K562 (cell line): ENCODE data around the gene MUSTN1. TPM values are rescaled to one million over a fixed set of nuclear protein-coding genes. Genes with fewer than 3 reads are reported as not detected.

Experiments used
- ATAC-seq: fragments of 200-7000 bp; cut with Tn5 transposase; 3 replicates; pipeline ENCODE4 v1.9.1; 2020; ENCODE audit warnings: moderate library complexity
- BruUV-seq: library from RNA; stranded (reverse); fragments of 400-500 nt; replicated peaks from 2 replicates; lab custom pipeline; 2021; lab: Mats Ljungman, UMichigan
- CTCF ChIA-PET: fragments of 300-600 bp; formaldehyde crosslinking; extraction: SDS; loops from one replicate; lab custom pipeline; 2021; ENCODE audit warnings: low intra/inter-chr PET ratio; lab: Yijun Ruan, JAX
- POLR2A ChIA-PET: fragments of 300-600, 350-650 bp; sonication (Branson Sonifier 250); formaldehyde crosslinking; extraction: SDS; loops from one replicate; lab custom pipeline; 2021; ENCODE audit warnings: antibody characterized with exemption, inconsistent platforms; lab: Yijun Ruan, JAX
- DNase-seq, 4 experiments: peaks; one replicate each; pipeline versions ENCODE4 v3.0.0 to v3.0.0-alpha.2; 2011 to 2018; ENCODE audit warnings: low spot score in 3 of 4, mixed read lengths in 3 of 4; ENCODE audit errors: extremely low read depth in 1 of 4
- FAIRE-seq: peaks from 2 replicates; lab custom pipeline; 2011; peaks lifted over from hg19 to GRCh38; lab: Jason Lieb, UNC
- H2AFZ ChIP-seq: 2 replicates; pipeline ENCODE4 v1.6.0; 2011; ENCODE audit warnings: low read depth, low read length, control low read depth, inconsistent platforms
- H3K27ac ChIP-seq: fragments of 200-600 bp; 3 replicates; pipeline ENCODE4 v1.8.0; 2011; ENCODE audit warnings: low read depth, mild to moderate bottlenecking, control low read depth, inconsistent platforms, low read length, moderate library complexity, mixed read lengths; ENCODE audit errors: extremely low read depth
- H3K27me3 ChIP-seq, 2 experiments: fragments of 300-600 bp in 1 of 2; 2 replicates in 1 of 2; 3 replicates in 1 of 2; pipeline versions ENCODE4 v1.6.0 to v1.8.0; 2011; ENCODE audit warnings: inconsistent platforms in 2 of 2, low read length in 2 of 2, mild to moderate bottlenecking in 1 of 2, mixed read lengths in 1 of 2, moderate library complexity in 1 of 2; ENCODE audit not compliant: control insufficient read depth in 2 of 2, insufficient read depth in 2 of 2
- H3K36me3 ChIP-seq: fragments of 300-600 bp; 3 replicates; pipeline ENCODE4 v1.8.0; 2011; ENCODE audit warnings: mild to moderate bottlenecking, low read length, inconsistent platforms; ENCODE audit not compliant: control insufficient read depth, insufficient read depth
- H3K4me1 ChIP-seq, 2 experiments: fragments of 200-600 bp in 1 of 2; replicated peaks in 1 of 2; 2 replicates in 1 of 2; 3 replicates in 1 of 2; pipeline versions ENCODE4 v1.5.1 to v1.8.0; 2011; ENCODE audit warnings: inconsistent platforms in 2 of 2, low read length in 2 of 2, mild to moderate bottlenecking in 1 of 2, mixed read lengths in 1 of 2, moderate library complexity in 1 of 2; ENCODE audit not compliant: control insufficient read depth in 2 of 2, insufficient read depth in 2 of 2
- H3K4me2 ChIP-seq: 2 replicates; pipeline ENCODE4 v1.6.1; 2011; ENCODE audit warnings: low read length, control low read depth, inconsistent platforms, mixed read lengths; ENCODE audit not compliant: insufficient read depth
- H3K4me3 ChIP-seq: fragments of 200-600 bp; sonication (generic), shearing (Covaris generic); 2 replicates; pipeline ENCODE4 v1.5.1; 2016; ENCODE audit warnings: control low read depth, inconsistent platforms
- H3K79me2 ChIP-seq: fragments of 200-600 bp; 3 replicates; pipeline ENCODE4 v1.8.0; 2011; ENCODE audit warnings: low read length, inconsistent platforms; ENCODE audit not compliant: control insufficient read depth, insufficient read depth
- H3K9ac ChIP-seq, 2 experiments: 2 replicates each; pipeline versions ENCODE4 v1.6.0 to v1.6.1; 2011; ENCODE audit warnings: low read depth in 2 of 2, low read length in 2 of 2, control low read depth in 1 of 2, inconsistent platforms in 1 of 2, mild to moderate bottlenecking in 1 of 2, mixed read lengths in 1 of 2; ENCODE audit not compliant: insufficient read depth in 1 of 2
- H3K9me1 ChIP-seq: one replicate; pipeline ENCODE4 v1.6.0; 2011; ENCODE audit warnings: inconsistent platforms, mild to moderate bottlenecking, low read length, moderate library complexity; ENCODE audit not compliant: control insufficient read depth, insufficient read depth
- H3K9me3 ChIP-seq: replicated peaks from 2 replicates; pipeline ENCODE4 v1.5.1; 2011; ENCODE audit warnings: low read depth, low read length, inconsistent platforms; ENCODE audit not compliant: control insufficient read depth, insufficient read depth
- H4K20me1 ChIP-seq: replicated peaks from 2 replicates; pipeline ENCODE4 v1.6.1; 2011; ENCODE audit warnings: low read length, inconsistent platforms, mixed read lengths; ENCODE audit not compliant: control insufficient read depth, insufficient read depth
- GTF3C2 ChIP-seq: IDR thresholded peaks from 3 replicates; pipeline ENCODE4 v1.6.1; 2011; ENCODE audit warnings: borderline replicate concordance, mild to moderate bottlenecking, moderate library complexity; ENCODE audit not compliant: insufficient read length; ENCODE audit errors: extremely low read depth
- THRAP3 ChIP-seq: fragments of 450-650 bp; IDR thresholded peaks from 2 replicates; pipeline ENCODE4 v1.6.1; 2016; ENCODE audit warnings: mild to moderate bottlenecking, inconsistent platforms, borderline replicate concordance
- ZFPM2 ChIP-seq: fragments of 250-450 bp; sonication (Bioruptor Pico); IDR thresholded peaks from 2 replicates; pipeline ENCODE4 v1.5.1; 2022; ENCODE audit warnings: mild to moderate bottlenecking
- ZKSCAN3 ChIP-seq: fragments of 250-450 bp; sonication (Bioruptor Pico); IDR thresholded peaks from 2 replicates; pipeline ENCODE4 v1.4.0; 2020
- WGBS: fragments of 100-300 bp; shearing (Covaris generic); methylation state at CpG from one replicate; pipeline ENCODE4 v1.1.6; 2016; ENCODE audit warnings: low coverage, mixed read lengths; ENCODE audit not compliant: insufficient coverage; ENCODE audit errors: missing lambda C conversion rate; 5-methylcytosine and 5-hydroxymethylcytosine counted together
- in situ Hi-C: fragments of 300-500 bp; cut with MboI; formaldehyde crosslinking; loops from 4 replicates; pipeline ENCODE4 v1.15.0; 2018; ENCODE audit warnings: inconsistent platforms, mixed read lengths
- intact Hi-C: fragments of 100-400 bp; cut with micrococcal nuclease; formaldehyde crosslinking; loops from 2 replicates; pipeline ENCODE4 v1.14.2; 2022
- polyA plus RNA-seq, 8 experiments: library from polyadenylated mRNA; depleted of rRNA in 4 of 8; stranded (reverse) in 5 of 8; unstranded in 3 of 8; fragments of >200 nt; fragmentation: Nextera tagmentation in 2 of 8; fragmentation: Illumina TruSeq in 1 of 8; extraction: Ambion mirVana in 2 of 8; extraction: Trizol in 1 of 8; gene quantifications; 2 replicates each; pipeline versions ENCODE4 v1.2.1 to v1.2.3, GENCODE V29; 2011 to 2014; ENCODE audit warnings: inconsistent platforms in 1 of 8, missing spikeins in 1 of 8
- total RNA-seq, 7 experiments: library from RNA; depleted of rRNA in 6 of 7; stranded (reverse); fragments of >200 nt in 6 of 7; fragmentation: Illumina TruSeq in 2 of 7; extraction: Trizol in 2 of 7; gene quantifications; 2 replicates each; pipeline versions ENCODE4 v1.2.1 to v1.2.3, GENCODE V29; 2011 to 2021; ENCODE audit warnings: low replicate concordance in 1 of 7

MUSTN1 gene
- total and polyA plus RNA-seq, 9 of the 15 experiments (the other 6 are each of a cell fraction or from before 2014, with no cell fraction given) = 0.15 to 0.78 (median 0.44) TPM; not detected in 4

- peaks cover 0 to 8% of the 10 kb centered on the region in 2 experiments; a peak in 2 of 5 replicates for H3K4me1 ChIP-seq
- H3K4me3 ChIP-seq = no peak overlapping the region
- no peaks in the 10 kb centered on the region for H3K9me3 ChIP-seq
- H4K20me1 ChIP-seq = no peaks in the 10 kb centered on the region
- DNase-seq (no peak), ATAC-seq (no peak), FAIRE-seq (no peak)
- no peak overlapping the region for H2AFZ ChIP-seq
- CTCF ChIA-PET = no interaction called here
- H3K9me1 ChIP-seq = no peaks in the 10 kb centered on the region
- no peak overlapping the region for H3K4me2 ChIP-seq
- peaks cover 0 to 25% of the 10 kb centered on the region in 2 experiments; a peak in 3 of 5 replicates for H3K27me3 ChIP-seq
- no peak overlapping the region for H3K27ac ChIP-seq
- WGBS = 4% methylated on average over 11 of the region's 17 CpGs
- POLR2A ChIA-PET = interaction anchor here (0.6 to 1.2 kb wide), 5 partner anchors 9 to 377 kb away, joined by 3 to 5 read pairs (median 3); no protein-coding TSS in a partner anchor
- TF ChIP-seq ZKSCAN3 (CRISPR knock-in tag) = no peak
- no peaks in the 10 kb centered on the region for H3K36me3 ChIP-seq
- no peaks in the 10 kb centered on the region for H3K79me2 ChIP-seq
- BruUV-seq = no TSS peak
- H3K9ac ChIP-seq = no peak overlapping the region
- in situ Hi-C loops = no loop called here
- intact Hi-C loops = no loop called here
Observed at GRCh38 chr3:52787672-52788625, 46.9 kb downstream of the MUSTN1 start.

- in situ Hi-C loops (no loop called here), intact Hi-C loops (no loop called here)
- no peak for DNase-seq
- ChIA-PET CTCF (no interaction called here), POLR2A (interaction anchor here (0.6 to 1.2 kb wide), 3 partner anchors 8 to 11 kb away, joined by 3 to 4 read pairs (median 3); no protein-coding TSS in a partner anchor)
- Histone ChIP-seq H3K4me1 (peaks cover 0 to 6% of the 10 kb centered on the region in 2 experiments; a peak in 2 of 5 replicates), H4K20me1 (no peaks in the 10 kb centered on the region), H3K9ac (no peak overlapping the region), H3K27me3 (peaks cover 0 to 25% of the 10 kb centered on the region in 2 experiments; a peak in 3 of 5 replicates), H3K9me3 (no peaks in the 10 kb centered on the region), H3K9me1 (no peaks in the 10 kb centered on the region), H3K4me2 (no peak overlapping the region), H2AFZ (no peak overlapping the region), H3K4me3 (no peak overlapping the region), H3K79me2 (no peaks in the 10 kb centered on the region), H3K27ac (no peak overlapping the region), H3K36me3 (no peaks in the 10 kb centered on the region)
- no peak for ATAC-seq
- 0% methylated on average over 4 of the region's 11 CpGs for WGBS
- no peak for FAIRE-seq
- TF ChIP-seq THRAP3 (no peak), ZFPM2 (CRISPR knock-in tag) (no peak), GTF3C2 (no peak)
- BruUV-seq = no TSS peak
Observed at GRCh38 chr3:52787246-52787645, 47.6 kb downstream of the MUSTN1 start.
